ENCODE data around the gene TTLL13. TPM values are rescaled to one million over a fixed set of nuclear protein-coding genes. Genes with fewer than 3 reads are reported as not detected.

Gene TTLL13, protein sequence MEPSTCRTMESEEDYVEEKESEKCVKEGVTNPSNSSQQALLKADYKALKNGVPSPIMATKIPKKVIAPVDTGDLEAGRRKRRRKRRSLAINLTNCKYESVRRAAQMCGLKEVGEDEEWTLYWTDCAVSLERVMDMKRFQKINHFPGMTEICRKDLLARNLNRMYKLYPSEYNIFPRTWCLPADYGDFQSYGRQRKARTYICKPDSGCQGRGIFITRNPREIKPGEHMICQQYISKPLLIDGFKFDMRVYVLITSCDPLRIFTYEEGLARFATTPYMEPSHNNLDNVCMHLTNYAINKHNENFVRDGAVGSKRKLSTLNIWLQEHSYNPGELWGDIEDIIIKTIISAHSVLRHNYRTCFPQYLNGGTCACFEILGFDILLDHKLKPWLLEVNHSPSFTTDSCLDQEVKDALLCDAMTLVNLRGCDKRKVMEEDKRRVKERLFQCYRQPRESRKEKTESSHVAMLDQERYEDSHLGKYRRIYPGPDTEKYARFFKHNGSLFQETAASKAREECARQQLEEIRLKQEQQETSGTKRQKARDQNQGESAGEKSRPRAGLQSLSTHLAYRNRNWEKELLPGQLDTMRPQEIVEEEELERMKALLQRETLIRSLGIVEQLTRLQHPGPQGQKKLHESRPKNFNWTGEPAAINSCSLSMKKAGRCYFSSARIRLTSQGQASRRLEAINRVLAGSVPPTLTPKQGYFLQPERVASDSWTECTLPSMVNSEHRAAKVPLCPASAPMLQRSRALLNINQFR
- total RNA-seq, result under 0.01 and 0.13 TPM in 2 replicates

DNA sequence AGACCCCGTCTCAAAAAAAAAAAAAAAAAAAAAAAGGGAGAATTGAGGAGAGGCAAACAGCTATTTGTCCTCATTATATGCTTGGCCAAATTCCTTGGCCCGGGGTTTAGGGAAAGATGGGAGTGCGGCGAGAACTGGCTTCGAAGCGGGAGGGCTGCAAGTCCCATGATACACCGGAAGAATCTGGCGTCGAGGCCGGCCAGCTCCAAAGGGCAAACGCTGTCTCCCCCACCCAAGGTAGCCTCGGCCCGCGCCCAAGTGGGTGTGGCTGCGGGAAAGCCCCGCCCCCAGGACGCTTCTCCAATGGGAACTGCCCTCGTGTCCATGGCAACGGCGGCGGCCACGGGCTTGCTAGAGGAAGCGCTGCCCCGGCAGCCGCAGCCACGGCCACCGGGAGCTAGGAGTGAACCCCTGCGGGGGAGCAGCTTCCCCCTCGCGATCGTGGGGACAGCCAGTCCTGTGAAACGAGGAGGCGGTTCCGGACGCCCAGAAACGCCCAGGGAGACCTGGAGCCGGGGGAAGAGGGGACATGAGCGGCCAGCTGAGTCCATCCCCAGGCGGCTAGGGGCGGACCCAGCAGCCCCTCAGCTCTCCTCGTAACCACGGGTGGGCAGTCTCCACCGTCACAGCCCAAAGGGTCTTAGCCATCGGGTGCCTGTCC lies at the start of gene TTLL13:
TSS of gene TTLL13 (plus strand) at position 354 of the 661 bp plus-strand sequence. CDS start 1,075 bp downstream, outside the sequence.
- peak; percentile 69 to 93 for DNase-seq (ENCODE audit: low read depth in 2 of 2)

DNA sequence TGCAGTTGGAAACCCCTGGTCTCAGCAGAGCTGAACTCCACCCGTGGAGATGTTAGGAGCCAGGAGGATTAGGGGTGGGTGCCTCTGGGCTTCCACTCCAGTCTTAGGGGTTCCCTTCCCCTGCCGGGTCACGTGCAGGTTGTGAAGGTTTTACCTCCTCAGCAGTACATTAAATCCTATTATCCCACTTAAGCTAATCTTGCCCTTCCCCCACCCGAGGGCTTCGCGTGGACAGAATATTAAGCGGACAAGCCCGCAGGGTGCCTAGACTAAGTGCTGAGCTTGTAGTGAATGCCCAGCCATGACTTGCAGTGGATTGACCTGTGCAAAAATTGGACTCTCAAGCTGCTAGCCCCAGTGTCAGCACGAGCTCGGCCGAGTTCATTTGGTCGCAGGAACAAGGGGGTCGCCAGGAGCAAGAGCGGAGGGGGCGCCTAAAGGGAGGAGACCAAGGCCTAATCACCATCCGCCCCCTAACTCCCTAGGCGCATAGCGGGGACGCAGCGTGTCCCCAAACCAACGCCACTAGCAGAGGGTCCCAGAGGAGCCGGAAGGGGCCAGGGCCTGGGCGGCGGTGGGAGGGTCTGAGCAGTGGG lies 48.7 kb upstream of the TTLL13 start:
- no peak for DNase-seq (ENCODE audit: low read depth in 2 of 2)

DNA sequence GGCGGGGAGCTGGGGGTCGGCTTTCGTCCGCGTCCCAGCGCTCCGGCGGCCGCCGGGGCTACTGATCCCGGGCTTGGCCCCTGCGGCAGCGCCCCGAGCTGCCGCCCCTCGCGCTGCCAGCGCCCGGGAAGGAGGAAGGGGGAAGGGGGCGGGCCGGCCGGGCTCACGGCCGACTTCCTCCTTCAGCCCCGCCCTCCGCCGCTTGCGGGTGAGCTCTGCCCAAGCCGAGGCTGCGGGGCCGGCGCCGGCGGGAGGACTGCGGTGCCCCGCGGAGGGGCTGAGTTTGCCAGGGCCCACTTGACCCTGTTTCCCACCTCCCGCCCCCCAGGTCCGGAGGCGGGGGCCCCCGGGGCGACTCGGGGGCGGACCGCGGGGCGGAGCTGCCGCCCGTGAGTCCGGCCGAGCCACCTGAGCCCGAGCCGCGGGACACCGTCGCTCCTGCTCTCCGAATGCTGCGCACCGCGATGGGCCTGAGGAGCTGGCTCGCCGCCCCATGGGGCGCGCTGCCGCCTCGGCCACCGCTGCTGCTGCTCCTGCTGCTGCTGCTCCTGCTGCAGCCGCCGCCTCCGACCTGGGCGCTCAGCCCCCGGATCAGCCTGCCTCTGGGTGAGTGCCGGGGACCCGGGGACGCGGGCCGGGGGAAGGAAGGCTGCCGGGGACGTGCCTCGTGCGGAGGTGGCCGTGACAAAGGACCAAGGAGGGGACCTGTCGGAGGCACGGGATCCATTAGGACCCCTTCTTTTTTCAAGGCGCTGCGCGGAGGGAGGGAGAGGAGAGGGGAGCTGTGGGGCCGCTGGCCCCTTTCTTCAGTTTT lies 48.0 kb upstream of the TTLL13 start, which contains the start of gene SEMA4B:
TSS of gene SEMA4B (plus strand) at position 201 of the 814 bp plus-strand sequence. CDS start at position 450, 249 bp downstream.
- peak in 1 of 2 donors; percentile 49 for DNase-seq (ENCODE audit: low read depth in 2 of 2)

DNA sequence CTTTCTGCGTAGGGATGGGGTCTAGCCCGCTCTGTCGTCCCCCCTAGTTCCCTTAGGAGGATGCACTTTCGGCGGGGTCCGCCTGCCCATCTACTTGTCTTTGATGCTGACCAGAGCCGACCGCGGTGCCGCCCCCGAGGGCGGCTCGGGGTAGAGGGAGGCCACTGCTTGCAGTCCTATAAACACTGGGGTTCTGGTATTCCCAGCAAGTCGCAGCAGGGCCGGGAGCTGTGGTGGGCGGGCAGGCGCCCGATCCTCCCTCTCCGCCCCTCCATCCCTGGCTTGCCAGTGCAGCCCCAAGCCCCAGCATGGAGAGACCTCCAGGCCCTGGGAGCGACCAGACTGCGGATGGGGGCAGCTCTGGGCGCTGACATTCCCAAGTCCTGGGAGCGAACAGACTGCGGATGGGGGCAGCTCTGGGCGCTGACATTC lies 47.4 kb upstream of the TTLL13 start:
- DNase-seq (ENCODE audit: low read depth in 2 of 2), result no peak

DNA sequence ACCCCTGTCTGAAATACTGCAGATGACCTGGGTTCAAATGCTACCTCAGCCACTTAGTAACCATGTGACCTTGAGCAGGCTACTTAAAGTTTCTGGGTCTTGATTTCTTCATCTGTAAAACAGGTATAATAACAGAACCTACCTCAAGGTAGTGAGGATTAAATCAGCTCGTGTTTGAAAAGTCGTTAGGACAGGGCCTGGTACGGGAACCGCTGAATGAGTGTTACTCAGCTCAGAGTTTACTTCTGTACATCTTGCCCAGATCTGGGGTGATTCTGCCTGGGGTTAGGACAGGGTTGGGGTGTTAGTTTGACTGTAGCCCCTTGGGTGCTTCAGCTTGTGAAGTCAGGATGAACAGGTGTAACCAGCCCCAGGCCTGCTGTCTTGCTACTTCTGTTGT lies 46.4 kb upstream of the TTLL13 start:
- DNase-seq (ENCODE audit: low read depth in 2 of 2), result no peak

DNA sequence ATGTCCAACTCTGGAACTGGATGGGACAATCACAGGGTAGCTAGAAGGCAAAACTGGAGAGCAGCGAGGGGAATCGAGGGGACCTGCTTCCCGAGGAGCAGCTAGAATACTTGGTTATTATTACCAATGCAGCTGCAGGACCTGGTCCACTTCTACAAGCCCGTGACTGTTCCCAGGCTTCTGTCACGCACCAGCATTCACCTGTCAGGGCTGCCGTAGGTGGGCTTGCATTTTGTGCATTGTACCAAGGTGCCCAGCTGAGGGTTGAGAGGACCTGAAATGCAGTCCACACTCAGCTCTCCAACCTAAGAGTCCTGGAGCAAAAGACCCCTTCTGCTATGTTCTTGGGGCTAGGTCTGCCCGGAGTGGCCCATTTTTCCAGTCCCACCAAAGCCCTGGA lies 45.9 kb upstream of the TTLL13 start:
- no peak for DNase-seq (ENCODE audit: low read depth in 2 of 2)

DNA sequence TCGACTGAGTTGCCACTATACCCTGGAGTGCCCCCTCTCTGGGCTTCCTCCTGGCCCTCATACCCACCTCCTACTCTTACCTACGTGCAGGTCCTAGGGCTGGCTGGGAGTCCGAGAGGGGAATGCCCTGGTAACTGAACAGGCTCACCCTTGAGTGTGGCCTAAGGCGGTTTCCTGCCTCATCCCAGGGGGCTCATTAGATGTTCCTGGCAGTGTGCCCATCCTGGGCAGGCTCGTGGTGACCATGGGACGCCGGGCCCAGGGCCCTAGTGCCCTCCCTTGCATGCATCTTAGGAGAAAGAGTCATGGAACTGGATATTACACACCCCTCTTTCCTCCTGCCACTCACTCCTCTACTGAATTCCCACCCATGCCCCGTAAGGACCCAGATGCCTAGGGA lies 45.4 kb upstream of the TTLL13 start:
- no peak for DNase-seq (ENCODE audit: low read depth in 2 of 2)

DNA sequence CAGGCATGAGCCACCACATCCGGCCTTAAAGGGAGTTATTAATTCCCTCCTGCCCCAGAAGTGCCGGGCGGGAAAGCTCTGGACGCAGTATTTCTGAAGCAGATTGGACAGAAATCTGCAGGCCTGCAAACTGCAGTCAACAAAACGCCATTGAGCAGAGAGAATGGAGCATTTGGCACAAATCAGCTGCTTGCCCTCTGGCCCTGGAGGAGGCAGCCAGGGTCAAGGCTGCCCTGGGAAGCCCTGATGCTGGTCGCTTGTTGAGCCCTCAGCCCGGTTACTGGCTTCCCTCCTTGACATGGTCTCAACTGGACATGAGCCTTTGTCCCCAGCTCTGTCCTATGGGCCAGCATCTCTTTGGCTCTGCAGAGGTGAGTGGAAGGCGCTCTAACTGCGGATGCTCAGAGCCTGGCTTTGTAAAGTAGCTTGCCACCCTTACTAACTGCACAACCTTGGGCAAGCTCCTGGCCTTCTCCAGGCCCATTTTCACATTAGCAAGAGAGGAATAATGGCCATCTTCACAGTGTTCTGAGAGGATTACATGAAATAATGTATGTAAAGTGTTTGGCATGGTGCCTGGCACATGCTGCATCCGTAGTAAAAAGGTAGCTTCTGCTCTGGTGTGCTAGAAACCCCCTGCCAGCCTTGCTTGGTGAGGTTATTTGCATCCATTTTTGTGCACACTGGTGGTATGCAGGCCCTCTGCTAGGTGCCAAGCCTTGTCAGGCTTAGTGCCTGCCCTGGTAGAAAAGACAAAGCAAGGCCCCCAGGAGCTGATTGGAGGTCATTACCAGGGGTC lies 44.1 kb upstream of the TTLL13 start:
- no peak for DNase-seq (ENCODE audit: low read depth in 2 of 2)

DNA sequence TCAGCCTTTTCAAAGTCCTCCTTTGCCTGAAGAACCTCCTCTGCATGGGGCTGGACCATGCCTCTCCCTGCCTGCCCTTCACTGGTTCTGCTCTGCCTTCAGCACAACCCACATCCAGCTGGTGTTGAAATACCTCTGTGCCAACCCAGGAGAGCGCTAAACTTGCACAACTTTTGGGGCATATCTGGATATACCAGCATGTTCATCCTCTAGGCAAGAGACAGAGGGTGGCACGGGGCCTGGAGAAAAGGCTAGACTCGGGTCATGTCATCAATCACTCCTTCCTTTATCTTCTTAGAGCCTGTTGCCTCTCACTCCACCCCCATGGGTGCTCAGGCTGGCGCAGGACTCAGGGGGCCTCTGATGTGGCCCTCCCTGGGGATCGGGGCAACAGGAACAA lies 43.5 kb upstream of the TTLL13 start:
- no peak for DNase-seq (ENCODE audit: low read depth in 2 of 2)

DNA sequence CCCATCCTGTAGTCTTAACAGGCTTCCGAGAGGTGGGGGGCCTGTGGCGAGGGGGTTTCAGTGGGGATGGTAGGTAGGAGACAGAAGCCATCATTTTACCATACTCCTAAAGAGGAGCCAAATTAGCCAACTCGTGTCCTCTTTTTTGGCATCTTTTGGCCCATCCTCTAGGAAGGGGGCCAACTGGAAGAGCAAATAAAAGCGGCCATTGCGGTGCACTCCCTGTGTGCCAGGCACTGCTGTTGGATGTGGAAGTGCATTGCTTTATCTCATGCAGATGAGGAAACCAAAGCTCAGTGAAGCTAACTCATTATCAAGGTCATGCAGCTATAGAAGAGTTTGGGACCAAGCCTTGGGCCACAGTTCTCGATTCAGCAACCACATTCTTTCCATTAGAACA lies 42.1 kb upstream of the TTLL13 start:
- no peak for DNase-seq (ENCODE audit: low read depth in 2 of 2)

DNA sequence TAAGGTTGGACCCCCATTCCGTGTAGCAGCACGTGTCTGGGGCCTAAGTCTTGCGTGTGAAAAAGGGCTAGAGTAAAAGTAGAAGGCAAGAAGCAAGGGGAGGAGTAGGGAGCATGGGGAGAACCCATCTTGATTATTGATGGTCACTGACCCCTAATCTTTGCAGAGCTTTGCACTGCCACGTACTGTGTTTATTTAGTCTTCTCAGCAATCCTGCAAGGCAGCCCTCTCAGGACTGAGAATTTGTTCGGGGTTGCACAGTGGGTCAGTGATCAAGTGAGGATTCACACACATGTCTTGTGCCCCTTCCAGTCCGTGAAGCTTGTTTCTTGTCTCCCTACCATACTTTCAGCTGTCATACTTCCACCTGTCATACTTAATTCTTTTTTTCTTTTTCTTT lies 41.0 kb upstream of the TTLL13 start:
- DNase-seq (ENCODE audit: low read depth in 2 of 2), result no peak

DNA sequence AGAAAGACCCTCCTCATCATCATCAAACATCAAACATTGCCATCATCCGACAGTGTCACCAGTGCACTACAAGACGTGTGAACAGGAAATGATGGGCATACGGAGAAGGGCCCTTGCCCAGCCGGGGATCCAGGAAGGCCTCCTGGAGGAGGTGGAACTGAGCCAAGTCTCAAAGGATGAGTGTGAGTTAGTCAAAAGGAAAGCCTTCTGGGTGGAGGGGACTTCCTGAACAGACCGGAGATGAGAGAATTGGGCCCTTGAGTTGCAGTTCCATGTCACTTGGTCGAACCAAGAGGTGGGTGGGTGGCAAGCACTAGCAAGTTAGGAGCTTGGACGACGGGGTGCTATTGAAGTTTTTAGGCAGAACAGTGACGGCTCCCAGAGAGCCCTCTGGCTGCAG lies 39.8 kb upstream of the TTLL13 start:
- DNase-seq (ENCODE audit: low read depth in 2 of 2), result no peak

DNA sequence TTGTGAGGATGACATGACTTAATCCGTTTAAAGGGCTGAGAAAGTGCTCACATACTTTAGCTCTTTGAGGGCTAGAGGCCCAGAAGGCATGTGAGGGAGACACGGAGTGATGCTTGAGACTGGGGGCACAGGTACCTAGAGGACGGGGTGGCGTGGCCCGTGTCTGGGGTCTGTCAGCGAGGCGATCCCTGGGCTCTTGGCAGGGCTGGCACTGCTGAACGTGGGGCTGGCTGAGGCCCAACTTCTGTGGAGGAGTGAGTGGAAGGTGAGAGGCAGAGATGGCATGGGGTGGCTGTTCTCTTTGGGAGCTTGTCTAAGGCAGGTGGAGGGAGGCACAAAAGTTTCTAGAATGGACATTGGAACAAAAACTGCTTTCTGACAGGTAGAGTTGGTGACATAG lies 38.8 kb upstream of the TTLL13 start:
- no peak for DNase-seq (ENCODE audit: low read depth in 2 of 2)

DNA sequence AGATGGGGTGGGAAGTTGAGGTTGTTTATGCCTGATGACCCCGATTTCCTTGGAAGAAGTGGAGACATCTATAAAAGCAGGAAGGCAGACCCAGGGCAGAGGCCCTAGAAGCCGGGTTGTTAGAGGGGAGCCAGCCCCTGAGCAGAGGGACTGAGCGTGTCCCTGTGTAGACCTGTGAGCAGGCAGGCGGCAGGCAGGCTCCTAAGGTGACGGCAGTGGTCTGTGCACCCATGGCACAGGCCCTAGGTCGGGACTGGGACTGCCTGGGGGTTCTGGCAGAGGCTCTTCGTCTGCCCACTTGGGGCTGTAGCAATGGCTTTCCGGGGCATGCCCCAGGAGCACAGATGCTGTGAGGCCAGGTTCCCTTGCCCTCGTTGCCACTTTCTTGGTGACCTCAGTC lies 38.3 kb upstream of the TTLL13 start:
- no peak for DNase-seq (ENCODE audit: low read depth in 2 of 2)

DNA sequence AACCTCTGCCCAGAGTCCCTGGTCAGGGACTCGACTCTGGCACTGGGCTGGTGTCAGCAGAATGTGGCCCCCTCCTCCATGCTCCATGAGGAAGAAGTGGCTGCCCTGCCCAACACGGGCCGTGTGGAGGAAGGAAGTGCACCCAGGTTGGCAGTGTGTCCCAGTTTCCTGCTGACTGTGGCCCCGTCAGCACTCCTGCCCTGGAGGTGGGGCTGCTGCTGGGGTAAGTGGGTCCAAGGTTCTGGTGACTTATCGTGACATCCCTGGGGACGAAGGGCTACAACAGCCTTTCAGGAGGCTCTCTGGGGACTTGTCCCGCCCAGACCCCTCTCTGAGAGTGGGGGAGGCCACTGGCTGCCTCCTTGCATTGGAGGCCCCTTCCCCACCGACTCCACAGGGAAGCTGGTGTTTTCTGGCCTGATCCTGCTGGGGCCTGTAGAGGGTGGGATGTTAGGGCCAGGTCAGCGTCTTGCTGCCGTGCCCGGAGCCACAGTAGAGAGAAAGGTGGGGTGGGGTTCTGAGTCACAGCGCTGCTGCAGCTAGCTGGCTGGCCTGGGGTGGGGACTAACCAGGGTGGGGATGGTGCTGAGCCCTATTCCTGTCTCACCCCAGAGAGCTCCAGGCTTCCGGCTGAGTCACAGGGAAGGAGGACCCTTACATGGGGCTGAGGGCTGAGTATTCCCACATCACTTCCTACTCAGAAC lies 37.8 kb upstream of the TTLL13 start:
- DNase-seq (ENCODE audit: low read depth in 2 of 2), result peak in 1 of 2 donors; percentile 67

DNA sequence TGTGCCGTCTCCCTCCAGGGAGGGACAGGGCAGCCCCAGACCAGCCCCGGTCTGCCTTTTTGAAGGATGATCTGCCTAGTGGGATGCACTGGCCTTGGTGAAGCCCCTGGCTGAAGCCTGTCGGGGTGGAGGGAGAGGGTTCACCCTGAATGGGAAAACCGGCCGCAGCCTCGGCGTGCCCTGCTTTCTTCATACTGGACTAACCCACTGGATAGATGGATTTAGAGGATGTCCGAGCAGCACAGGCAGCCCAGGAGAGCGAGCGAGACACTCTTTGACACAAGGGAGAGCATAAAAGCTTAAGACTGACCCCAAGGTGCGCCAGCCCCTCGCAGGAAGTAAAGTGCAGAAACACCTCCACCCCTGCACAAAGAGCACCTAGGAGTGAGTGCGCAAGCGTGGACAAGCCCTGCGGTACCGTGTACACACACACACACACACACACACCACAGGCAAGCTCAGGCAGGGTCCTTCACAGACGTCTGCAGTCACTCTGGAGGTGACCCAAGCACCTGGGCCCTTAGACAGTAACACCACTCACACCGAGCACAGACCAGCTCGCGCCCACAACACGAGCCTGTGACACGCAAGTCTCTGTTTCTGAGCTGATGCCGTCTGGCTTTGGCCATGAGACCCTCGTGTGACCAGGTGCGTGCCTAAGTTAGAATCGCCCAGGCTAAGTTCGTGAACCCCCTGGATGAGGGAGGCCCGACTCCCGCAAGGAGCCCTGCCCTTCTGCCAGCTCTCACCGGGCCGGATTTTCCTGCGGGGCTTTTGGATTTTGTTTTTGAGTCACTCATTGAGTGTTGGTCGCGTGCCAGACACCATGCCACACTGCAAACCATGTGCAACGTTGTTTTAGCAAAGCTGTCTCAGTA lies 36.9 kb upstream of the TTLL13 start:
- peak in 1 of 2 donors; percentile 34 for DNase-seq (ENCODE audit: low read depth in 2 of 2)

DNA sequence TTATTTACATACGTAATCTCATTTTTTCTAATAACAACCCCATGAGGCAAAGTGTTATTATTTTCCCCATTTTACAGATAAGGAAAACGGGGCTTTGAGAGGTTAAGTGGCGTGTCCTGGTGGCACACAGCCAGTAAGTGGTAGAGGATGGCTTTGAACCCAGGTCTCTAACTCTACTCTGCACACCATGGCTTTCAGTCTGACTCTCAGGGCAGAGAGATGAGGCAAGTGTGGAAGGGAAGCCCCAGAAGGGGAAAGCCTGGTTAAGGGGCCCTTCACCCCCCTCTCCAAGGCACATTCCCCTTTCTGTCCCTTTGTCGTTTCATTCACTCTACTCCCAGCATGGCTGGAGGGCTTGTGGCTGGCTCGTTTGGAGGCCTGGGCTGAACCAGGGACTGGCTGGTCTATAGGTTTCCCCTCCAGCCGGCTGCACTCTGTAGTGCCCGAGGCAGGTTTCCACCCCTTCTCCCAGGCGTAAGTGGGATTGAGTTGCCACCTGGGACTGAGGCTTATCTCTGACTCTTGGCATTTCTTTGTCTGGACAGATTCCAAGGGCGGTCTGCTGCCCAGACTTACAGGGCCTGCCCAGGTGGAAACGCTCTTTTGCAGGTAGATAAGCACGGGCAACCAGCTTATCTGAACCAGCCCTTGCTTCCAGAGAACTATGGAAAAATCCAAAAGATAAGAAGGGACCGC lies 36.1 kb upstream of the TTLL13 start:
- no peak for DNase-seq (ENCODE audit: low read depth in 2 of 2)

DNA sequence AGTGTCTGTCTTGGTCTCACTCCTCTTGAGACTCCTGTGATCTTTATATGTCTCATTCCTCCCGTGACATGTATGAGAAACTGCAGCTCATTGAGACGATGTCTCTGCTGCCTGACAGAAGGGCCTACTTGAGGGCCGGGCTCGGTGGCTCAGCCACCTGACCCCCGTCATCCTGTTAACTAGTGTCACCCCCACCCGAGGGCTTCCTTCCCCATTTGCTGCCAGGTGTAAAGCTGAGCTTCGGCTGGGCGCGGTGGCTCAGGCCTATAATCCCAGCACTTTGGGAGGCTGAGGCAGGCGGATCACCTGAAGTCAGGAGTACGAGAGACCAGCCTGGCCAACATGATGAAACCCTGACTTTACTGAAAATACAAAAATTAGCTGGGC lies 35.5 kb upstream of the TTLL13 start:
- DNase-seq (ENCODE audit: low read depth in 2 of 2), result no peak

All from dermis microvascular lymphatic vessel endothelial cell (primary cell).